Panc1 (cell line): ENCODE results near the gene EIF4E1B. TPM values are rescaled to one million over a fixed set of nuclear protein-coding genes. Genes with fewer than 3 reads are reported as not detected.

ENCODE experiments used
- ATAC-seq: fragments of 200-7000 bp; cut with Tn5 transposase; 2 replicates; pipeline ENCODE4 v1.9.1; 2020; ENCODE audit warnings: mild to moderate bottlenecking, moderate library complexity
- BruUV-seq: library from RNA; stranded (reverse); fragments of 400-500 nt; replicated peaks from 2 replicates; lab custom pipeline; 2021; lab: Mats Ljungman, UMichigan
- CTCF ChIA-PET: fragments of 300-600 bp; sonication (Branson Sonifier 250); formaldehyde crosslinking; loops from one replicate; lab custom pipeline; 2022; ENCODE audit warnings: antibody characterized with exemption; lab: Charles Lee
- POLR2A ChIA-PET: fragments of 300-600 bp; sonication (Branson Sonifier 250); formaldehyde crosslinking; loops from one replicate; lab custom pipeline; 2022; ENCODE audit warnings: antibody characterized with exemption; lab: Charles Lee
- DNase-seq: peaks from one replicate; pipeline ENCODE4 v3.0.0-alpha.2; 2010; ENCODE audit warnings: low read depth, low spot score
- H3K27ac ChIP-seq: 2 replicates; pipeline ENCODE4 v1.5.1; 2011; ENCODE audit warnings: mild to moderate bottlenecking, low read length, inconsistent platforms
- H3K27me3 ChIP-seq: fragments of 200-500 bp; sonication (Bioruptor generic); 2 replicates; pipeline ENCODE4 v1.6.0; 2014; ENCODE audit warnings: low read length, inconsistent platforms; ENCODE audit not compliant: control insufficient read depth, insufficient read depth
- H3K36me3 ChIP-seq: fragments of 200-500 bp; sonication (Bioruptor generic); 2 replicates; pipeline ENCODE4 v1.5.1; 2014; ENCODE audit warnings: inconsistent platforms, mild to moderate bottlenecking, low read length, moderate library complexity; ENCODE audit not compliant: control insufficient read depth, insufficient read depth
- H3K4me1 ChIP-seq: 2 replicates; pipeline ENCODE4 v1.5.1; 2011; ENCODE audit warnings: inconsistent platforms, mild to moderate bottlenecking, low read length, moderate library complexity; ENCODE audit not compliant: control insufficient read depth, insufficient read depth
- H3K4me3 ChIP-seq, 2 experiments: 2 replicates each; pipeline ENCODE4 v1.5.1; 2011 to 2012; ENCODE audit warnings: low read depth in 2 of 2, low read length in 2 of 2, mild to moderate bottlenecking in 2 of 2, inconsistent platforms in 1 of 2, moderate library complexity in 1 of 2
- H3K9me3 ChIP-seq: fragments of 200-500 bp; sonication (Bioruptor generic); 2 replicates; pipeline ENCODE4 v1.5.1; 2014; ENCODE audit warnings: low read depth, mild to moderate bottlenecking, inconsistent platforms, low read length, moderate library complexity; ENCODE audit not compliant: control insufficient read depth, insufficient read depth
- CTCF ChIP-seq: fragments of 450-650 bp; IDR thresholded peaks from 2 replicates; pipeline ENCODE4 v1.5.1; 2017; ENCODE audit warnings: mild to moderate bottlenecking
- POLR2AphosphoS5 ChIP-seq: IDR thresholded peaks from 2 replicates; pipeline ENCODE4 v1.6.1; 2012; ENCODE audit warnings: mild to moderate bottlenecking, low read depth, low read length, moderate library complexity
- REST ChIP-seq, 2 experiments: IDR thresholded peaks; 2 replicates each; pipeline ENCODE4 v1.6.1; 2011 to 2012; ENCODE audit warnings: low read depth in 2 of 2, control low read depth in 1 of 2, low read length in 1 of 2, mild to moderate bottlenecking in 1 of 2, moderate library complexity in 1 of 2; ENCODE audit not compliant: insufficient read depth in 1 of 2
- SIN3A ChIP-seq: IDR thresholded peaks from 2 replicates; pipeline ENCODE4 v1.6.1; 2012; ENCODE audit warnings: low read depth, mild to moderate bottlenecking, low read length, moderate library complexity, borderline replicate concordance; ENCODE audit not compliant: insufficient read depth
- TCF7L2 ChIP-seq: IDR thresholded peaks from 2 replicates; pipeline ENCODE4 v1.6.1; 2011; ENCODE audit warnings: mild to moderate bottlenecking, low read depth, low read length, inconsistent platforms
- in situ Hi-C: cut with HindIII; loops from 2 replicates; pipeline ENCODE4 v1.10.0; 2016; ENCODE audit warnings: low sequenced_read_pairs, low pct_unique_long_range_greater_than_20kb
- intact Hi-C: fragments of 100-400 bp; cut with micrococcal nuclease; formaldehyde crosslinking; loops from one replicate; pipeline ENCODE4 v1.10.0; 2022; ENCODE audit not compliant: unreplicated experiment
- total RNA-seq: library from RNA; stranded (reverse); gene quantifications from one replicate; pipeline ENCODE4 v1.2.1, GENCODE V29; 2021; ENCODE audit not compliant: unreplicated experiment

The EIF4E1B gene
- total RNA-seq, 1 experiment from 2014 or later, result not detected

- no peaks in the 10 kb centered on the region for H3K9me3 ChIP-seq
- peaks cover 5% of the 10 kb centered on the region; the same call in 1 of the 2 replicates for H3K27me3 ChIP-seq
- in situ Hi-C loops, result no loop called here
- no peak for TF ChIP-seq CTCF
- no peak for TF ChIP-seq POLR2AphosphoS5
- no peak for TF ChIP-seq REST (IDR thresholded peaks at IDR 0.05; ENCODE audit: insufficient read depth in 1 of 2, low read depth in 2 of 2, low read length in 1 of 2)
- no peak for DNase-seq
- no peaks in the 10 kb centered on the region for H3K4me1 ChIP-seq
- ChIA-PET POLR2A (no interaction called here), CTCF (no interaction called here)
- no peak overlapping the region for H3K4me3 ChIP-seq
- BruUV-seq, result no TSS peak
- intact Hi-C loops, result no loop called here
- no peaks in the 10 kb centered on the region for H3K36me3 ChIP-seq
- H3K27ac ChIP-seq, result no peak overlapping the region
- ATAC-seq, result no peak
Observed at GRCh38 chr5:176671399-176671798, 40.9 kb downstream of the EIF4E1B start.

GRCh38 chr5:176671890-176672747 is 41.6 kb downstream of the EIF4E1B start:
- no TSS peak for BruUV-seq
- H3K27ac ChIP-seq, result no peak overlapping the region
- intact Hi-C loops, result no loop called here
- H3K36me3 ChIP-seq, result no peaks in the 10 kb centered on the region
- H3K4me3 ChIP-seq, result no peak overlapping the region
- DNase-seq, result no peak
- TF ChIP-seq POLR2AphosphoS5 (no peak), SIN3A (no peak), REST (IDR thresholded peaks at IDR 0.05; ENCODE audit: insufficient read depth in 1 of 2, low read depth in 2 of 2, low read length in 1 of 2) (no peak), CTCF (no peak), TCF7L2 (no peak)
- in situ Hi-C loops, result no loop called here
- H3K27me3 ChIP-seq, result peaks cover 5% of the 10 kb centered on the region; the same call in 1 of the 2 replicates
- H3K4me1 ChIP-seq, result no peaks in the 10 kb centered on the region
- CTCF ChIA-PET, result no interaction called here
- ATAC-seq, result no peak
- POLR2A ChIA-PET, result no interaction called here
- H3K9me3 ChIP-seq, result no peaks in the 10 kb centered on the region
